HG02759 (cell line): ENCODE data around the gene SPON1.
A peak's percentile ranks its signal among the peaks of the same experiment; 100 is the strongest.
"Not testable (repeated sequence)": the region's sequence is repeated elsewhere in the genome, so short reads cannot be mapped to it uniquely, and the experiment has no call there.

Source experiments
- ATAC-seq: cut with Tn5 transposase; IDR thresholded peaks from one replicate; pipeline ENCODE4 v1.9.1; 2021; ENCODE audit warnings: mild to moderate bottlenecking, moderate library complexity; ENCODE audit not compliant: unreplicated experiment

SPON1 gene

GRCh38 chr11:13962562-13963168 lies at the start of gene SPON1:
Gene SPON1 (plus strand): TSS chr11:13962723. CDS start chr11:13962905, 182 bp downstream.
- ATAC-seq: no peak

- no peak for ATAC-seq
Measured at GRCh38 chr11:13917264-13917663, 45.3 kb upstream of the SPON1 start.

- ATAC-seq: no peak
Measured at GRCh38 chr11:13917904-13918303, 44.6 kb upstream of the SPON1 start.

GRCh38 chr11:13920756-13921155 lies 41.8 kb upstream of the SPON1 start:
- no peak for ATAC-seq

DNA sequence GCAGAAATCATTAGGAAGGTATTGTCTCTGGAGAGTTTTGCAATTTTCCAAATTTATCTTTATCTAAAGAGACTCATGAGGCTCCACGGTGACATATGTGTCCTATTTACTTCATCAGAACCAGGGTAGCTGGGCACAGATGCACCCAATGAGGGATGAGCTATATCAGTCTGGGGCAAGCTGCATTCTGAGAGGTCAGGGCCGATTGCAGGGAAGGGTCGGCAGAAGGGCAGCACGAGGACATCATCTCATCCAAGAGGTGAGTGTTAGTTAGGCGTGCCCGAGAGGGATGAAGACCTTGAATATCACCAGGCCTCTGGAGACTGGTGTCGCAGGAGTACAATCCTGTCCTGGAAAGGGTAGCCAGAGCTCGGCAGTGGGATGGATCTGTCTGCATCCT lies 41.0 kb upstream of the SPON1 start:
- no peak for ATAC-seq

GRCh38 chr11:13923182-13923581 lies 39.3 kb upstream of the SPON1 start:
- no peak for ATAC-seq

DNA sequence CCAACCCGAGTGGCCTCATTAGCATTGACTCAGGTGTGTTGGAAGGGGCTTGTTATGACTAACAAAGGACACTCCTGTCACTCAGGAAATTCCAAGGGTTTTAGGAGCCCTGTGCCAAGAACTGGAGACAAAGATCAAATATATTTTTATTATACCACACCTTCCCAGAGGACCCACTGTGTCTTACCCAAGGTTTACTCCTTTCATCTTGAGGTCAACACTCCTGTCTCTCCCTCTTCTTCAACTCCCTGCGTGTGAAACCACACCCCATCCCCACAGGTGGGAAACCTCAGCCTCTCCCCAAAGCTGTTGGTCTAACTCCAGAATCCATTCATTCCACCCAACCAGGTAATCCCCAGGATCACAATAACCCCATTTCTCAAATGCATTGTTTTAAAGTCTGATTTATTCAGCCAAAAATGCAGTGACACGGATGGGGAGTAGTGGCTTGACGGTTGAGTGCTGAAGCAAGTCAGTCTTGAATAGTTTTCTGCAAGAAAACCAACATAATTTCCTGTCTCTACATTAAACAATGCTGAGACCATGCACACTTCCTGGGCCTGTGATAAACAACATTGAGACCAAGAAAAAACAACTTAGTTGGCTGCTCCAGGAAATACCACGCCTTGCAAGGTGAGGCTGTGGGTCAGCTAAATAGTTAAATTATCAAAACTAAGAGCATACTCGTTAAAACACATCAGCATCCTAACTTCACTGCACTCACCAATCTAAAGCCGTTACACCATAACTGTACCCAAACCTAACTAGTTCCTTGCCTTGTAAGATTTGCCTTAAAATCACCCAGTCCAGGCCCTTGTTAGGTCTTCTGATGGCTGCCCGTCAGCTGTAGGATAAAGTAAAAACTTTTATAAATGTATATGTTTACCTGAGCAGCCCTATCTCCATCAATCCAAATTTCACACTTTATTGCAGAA lies 38.5 kb upstream of the SPON1 start:
- peak; percentile 57 for ATAC-seq

- ATAC-seq: no peak
Measured at GRCh38 chr11:13924801-13925327, 37.7 kb upstream of the SPON1 start.

DNA sequence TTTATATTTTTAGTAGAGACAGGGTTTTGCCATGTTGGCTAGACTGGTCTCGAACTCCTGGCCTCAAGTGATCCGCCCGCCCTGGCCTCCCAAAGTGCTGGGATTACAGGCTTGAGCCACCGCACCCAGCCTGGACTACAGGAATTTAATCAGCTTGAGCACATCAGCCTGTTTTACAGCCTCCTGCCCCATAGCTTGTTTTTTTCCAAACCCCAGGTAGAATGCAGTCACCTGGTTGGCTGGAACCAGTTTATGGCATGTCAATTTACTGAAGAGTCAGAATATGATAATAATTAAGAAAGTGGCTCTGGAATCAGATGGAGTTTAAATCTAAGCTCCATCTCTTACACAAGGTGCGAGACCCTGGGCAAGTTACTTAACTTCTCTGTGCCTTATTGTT lies 36.2 kb upstream of the SPON1 start:
- ATAC-seq: not testable (repeated sequence)

GRCh38 chr11:13926981-13927380 lies 35.5 kb upstream of the SPON1 start:
- no peak for ATAC-seq

GRCh38 chr11:13927481-13927880 lies 35.0 kb upstream of the SPON1 start:
- ATAC-seq: no peak

GRCh38 chr11:13928566-13929251 lies 33.8 kb upstream of the SPON1 start:
- no peak for ATAC-seq

GRCh38 chr11:13929395-13929891 lies 33.1 kb upstream of the SPON1 start:
- no peak for ATAC-seq

DNA sequence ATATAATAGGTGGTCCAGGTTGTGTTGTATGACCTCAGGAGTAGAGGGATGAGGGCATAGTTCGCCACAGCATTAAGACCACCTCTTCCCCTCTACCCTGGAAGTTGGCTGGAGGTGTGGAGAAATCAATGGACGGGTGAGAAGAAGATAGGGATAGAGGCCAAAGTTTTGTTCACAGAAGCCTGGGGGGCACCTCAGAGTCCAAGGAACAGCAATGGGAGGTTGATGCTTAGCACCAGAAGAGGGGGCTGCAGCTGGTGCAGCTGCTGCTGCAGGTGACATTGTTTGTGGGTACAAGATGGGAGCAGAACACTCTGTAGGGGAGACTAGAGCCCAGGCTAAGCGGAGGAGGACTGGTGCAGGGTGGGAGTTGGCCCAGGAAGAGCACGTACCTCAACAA lies 31.2 kb upstream of the SPON1 start:
- no peak for ATAC-seq

DNA sequence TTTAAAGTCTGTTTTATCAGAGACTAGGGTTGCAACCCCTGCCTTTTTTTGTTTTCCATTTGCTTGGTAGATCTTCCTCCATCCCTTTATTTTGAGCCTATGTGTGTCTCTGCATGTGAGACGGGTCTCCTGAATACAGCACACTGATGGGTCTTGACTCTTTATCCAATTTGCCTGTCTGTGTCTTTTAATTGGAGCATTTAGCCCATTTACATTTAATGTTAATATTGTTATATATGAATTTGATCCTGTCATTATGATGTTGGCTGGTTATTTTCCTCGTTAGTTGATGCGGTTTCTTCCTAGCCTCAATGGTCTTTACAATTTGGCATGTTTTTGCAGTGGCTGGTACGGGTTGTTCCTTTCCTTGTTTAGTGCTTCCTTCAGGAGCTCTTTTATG lies 25.4 kb upstream of the SPON1 start:
- not testable (repeated sequence) for ATAC-seq

DNA sequence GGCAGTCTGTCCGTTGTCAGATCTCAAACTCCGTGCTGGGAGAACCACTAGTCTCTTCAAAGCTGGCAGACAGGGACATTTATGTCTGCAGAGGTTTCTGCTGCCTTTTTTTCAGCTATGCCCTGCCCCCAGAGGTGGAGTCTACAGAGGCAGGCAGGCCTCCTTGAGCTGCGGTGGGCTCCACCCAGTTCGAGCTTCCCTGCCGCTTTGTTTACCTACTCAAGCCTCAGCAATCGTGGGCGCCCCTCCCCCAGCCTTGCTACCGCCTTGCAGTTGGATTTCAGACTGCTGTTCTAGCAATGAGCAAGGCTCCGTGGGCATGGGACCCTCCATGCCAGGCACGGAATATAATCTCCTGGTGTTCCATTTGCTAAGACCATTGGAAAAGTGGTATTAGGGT lies 23.7 kb upstream of the SPON1 start:
- not testable (repeated sequence) for ATAC-seq

GRCh38 chr11:13939961-13940906 lies 22.3 kb upstream of the SPON1 start:
- no peak for ATAC-seq

- no peak for ATAC-seq
Measured at GRCh38 chr11:13940907-13941256, 21.6 kb upstream of the SPON1 start.

DNA sequence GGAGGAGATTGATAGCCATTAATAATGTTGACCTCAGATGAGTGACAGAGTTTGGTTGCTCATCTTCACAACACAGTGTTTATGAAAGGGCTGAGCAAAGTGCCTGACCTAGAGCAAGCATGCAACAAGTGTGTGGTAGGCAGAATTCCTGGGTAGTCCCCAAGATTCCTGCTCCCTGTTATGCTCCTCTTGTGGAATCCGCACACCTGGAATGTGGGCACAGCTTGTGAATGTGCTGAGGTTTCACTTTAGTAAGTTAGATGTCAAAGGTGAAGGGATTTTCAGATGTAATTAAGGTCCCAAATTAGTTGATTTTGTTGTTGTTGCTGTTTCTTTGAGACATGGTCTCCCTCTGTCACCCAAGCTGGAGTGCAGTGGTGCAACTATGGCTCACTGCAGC lies 20.7 kb upstream of the SPON1 start:
- ATAC-seq: no peak

- ATAC-seq: no peak
Measured at GRCh38 chr11:13942378-13942777, 20.1 kb upstream of the SPON1 start.
